Limb (tissue), 2 donors: ENCODE results near the gene HTR3C.
"Not testable (repeated sequence)": the region's sequence is repeated elsewhere in the genome, so short reads cannot be mapped to it uniquely, and the experiment has no call there.

Experiments
- DNase-seq, 2 donors: peaks; one replicate each; pipeline ENCODE4 v3.0.0-alpha.2; 2016; ENCODE audit errors: extremely low spot score in 2 of 2

HTR3C gene

DNA sequence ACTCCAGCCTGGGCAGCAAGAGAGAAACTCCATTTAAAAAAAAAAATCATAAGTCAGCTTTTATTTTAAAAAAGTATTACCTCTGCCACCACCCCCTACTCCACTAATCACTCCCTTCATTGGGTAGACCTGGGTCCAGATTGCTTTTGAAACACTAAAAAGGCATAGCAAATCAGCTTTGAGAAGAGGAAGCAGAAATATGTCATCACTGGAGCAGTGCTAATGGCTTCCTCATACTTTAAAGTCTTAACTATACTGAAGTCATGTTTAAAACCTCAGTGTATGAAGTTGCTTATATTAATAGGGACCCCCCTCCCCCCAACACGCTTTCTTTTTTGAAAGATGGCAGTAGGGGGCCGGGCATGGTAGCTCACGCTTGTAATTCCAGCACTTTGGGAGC is 22.3 kb upstream of the HTR3C start:
- DNase-seq, result no peak

DNA sequence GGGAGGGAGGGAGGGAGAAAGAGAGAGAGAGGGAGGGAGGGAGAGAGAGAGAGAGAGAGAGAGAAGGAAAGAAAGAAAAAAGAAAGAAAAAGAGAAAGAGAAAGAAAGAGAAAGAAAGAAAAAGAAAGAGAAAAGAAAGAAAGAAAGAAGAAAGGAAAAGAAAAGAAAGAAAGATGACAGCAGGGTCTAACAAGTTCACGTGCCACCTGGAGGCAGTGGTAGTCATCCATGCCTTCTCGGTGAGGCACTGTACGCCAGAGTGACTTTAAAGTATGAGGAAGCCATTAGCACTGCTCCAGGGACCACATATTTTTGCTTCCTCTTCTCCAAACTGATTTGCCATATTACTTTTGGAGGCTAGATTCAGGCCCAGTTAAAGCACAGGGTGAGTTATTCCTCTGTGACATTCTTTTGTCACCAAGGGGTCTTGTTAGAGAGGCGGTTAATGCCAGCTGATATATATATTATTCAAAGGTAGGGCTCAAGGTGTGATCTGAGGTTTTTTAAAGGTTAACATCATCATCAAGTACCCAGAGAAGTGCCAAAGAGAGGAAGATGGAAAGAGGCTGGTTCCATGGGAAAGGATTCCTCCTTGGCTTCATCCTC is 21.6 kb upstream of the HTR3C start, which contains the start of gene HTR3D:
Gene HTR3D, plus strand, starts transcription at position 556 of the 606 bp plus-strand sequence. Its CDS starts 0 bp downstream, at position 556.
- DNase-seq, result no peak

DNA sequence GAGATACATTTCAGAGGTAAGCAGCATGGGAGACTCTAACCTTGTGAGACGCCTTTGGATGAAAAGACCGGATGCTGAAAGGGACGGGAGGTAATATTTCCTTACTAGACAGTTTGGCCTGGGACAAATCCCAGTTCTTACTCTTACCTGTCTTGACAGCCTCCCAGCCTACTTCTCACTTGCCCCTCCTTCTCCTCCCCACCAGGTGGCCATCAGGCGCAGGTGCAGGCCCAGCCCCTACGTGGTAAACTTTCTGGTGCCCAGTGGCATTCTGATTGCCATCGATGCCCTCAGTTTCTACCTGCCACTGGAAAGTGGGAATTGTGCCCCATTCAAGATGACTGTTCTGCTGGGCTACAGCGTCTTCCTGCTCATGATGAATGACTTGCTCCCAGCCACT is 15.0 kb upstream of the HTR3C start:
- DNase-seq, result no peak

DNA sequence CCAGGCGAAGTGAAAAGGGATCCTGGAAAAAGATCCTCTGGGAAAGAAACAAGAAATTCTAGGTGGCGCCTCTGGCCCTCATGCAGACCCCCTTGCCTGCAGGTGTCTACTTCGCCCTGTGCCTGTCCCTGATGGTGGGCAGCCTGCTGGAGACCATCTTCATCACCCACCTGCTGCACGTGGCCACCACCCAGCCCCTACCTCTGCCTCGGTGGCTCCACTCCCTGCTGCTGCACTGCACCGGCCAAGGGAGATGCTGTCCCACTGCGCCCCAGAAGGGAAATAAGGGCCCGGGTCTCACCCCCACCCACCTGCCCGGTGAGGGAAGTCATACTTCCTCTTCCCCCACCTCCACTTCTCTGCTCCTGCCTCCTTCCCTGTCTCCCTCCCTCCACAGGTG is 14.5 kb upstream of the HTR3C start:
- not testable (repeated sequence) for DNase-seq

DNA sequence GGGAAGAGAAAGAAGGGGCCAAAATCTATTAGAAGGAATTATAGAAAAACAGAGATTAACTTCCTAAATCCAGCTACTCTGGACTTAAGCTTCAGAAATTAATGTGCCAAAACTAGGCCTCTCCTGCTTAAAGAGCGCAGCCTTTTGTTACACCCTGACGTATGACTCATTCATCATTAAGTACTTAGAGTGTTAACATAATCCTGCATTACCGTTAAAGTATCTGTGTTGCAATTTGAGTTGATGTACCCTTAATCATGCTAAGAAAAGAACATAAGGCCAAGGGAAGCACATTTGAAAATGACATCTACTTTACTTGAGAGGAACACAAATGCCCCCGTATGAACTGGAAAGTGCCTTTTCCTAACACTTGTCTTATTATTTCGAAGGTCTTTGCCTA is 13.4 kb upstream of the HTR3C start:
- DNase-seq, result no peak

GRCh38 chr3:184040010-184040409 is 12.8 kb upstream of the HTR3C start:
- no peak for DNase-seq

GRCh38 chr3:184042617-184043016 is 10.2 kb upstream of the HTR3C start:
- no peak for DNase-seq

GRCh38 chr3:184045995-184046394 is 6.9 kb upstream of the HTR3C start:
- no peak for DNase-seq

GRCh38 chr3:184050217-184050847 is 2.5 kb upstream of the HTR3C start:
- DNase-seq, result no peak

GRCh38 chr3:184058029-184058428 is 5.2 kb downstream of the HTR3C start:
- no peak for DNase-seq

DNA sequence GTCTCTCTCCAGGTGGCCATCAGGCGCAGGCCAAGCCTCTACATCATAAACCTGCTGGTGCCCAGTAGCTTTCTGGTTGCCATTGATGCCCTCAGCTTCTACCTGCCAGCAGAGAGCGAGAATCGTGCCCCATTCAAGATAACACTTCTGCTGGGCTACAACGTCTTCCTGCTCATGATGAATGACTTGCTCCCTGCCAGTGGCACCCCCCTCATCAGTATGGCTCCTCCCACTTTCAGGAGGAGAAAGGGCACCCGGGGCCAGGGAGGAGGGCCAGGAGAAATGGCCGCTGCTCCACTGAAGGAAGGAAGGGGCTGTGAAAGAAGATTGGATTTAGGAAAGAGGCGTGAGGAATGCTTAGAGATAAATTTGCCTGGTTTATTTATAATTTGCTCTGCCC is 6.6 kb downstream of the HTR3C start:
- DNase-seq, result no peak

GRCh38 chr3:184062637-184063036 is 9.8 kb downstream of the HTR3C start:
- no peak for DNase-seq

DNA sequence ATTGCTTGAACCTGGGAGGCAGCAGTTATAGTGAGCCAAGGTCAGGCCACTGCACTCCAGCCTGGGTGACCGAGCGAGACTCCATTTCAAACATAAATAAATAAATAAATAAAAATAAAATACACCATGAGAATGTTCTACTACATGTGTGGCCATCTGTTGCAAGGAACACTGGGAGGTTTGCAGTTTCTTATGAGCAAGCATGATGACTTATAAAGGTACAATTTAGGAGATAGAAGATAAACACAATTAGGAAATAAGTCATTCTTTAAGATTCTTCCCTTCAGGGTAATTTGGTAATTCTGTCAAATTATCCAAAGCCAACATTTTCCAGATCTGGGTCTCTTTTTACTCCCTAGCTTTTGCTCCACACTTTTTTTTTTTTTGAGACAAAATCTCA is 13.4 kb downstream of the HTR3C start:
- no peak for DNase-seq

DNA sequence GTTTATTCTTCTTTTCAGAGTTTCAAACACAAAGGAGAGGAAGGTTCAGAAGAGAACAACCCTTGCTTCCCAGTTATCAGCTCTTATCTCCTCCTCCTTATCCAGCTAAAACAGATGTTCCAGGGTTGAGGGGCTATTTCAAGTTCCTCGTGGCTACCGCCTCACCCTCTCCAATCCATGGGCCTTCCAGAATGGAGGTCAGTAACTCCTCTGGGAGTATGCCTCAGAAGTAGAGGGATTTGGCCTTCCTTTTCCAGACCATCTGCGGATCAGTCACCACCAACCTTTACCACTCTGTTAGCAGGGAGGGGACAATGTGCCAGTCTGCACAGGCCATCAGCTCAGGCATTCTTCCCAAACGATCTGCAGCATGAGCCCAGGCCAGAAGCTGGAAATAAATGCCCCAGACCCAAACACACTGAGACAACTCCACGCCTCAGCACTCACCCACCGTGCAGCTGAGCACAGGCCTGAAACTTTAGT is 14.8 kb downstream of the HTR3C start:
- no peak for DNase-seq

DNA sequence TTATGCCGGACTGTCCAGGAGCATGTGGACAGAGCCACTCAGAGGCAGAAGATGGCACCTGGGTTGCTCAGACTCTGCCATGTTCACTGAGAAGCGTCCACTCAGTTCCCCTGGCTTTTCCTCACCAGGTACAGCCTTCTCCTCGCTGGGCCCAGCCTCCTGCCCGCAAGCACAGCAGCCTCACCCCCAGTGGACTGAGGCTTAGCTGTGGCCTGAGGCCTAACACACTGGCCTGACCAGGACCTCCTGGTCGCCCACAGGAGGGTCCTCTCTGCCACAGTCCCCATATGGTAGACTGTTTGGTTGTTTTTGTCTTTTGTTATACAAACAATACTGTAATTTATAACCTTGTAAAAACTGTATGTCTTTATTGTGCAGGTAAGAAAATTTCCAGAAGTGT is 15.5 kb downstream of the HTR3C start:
- DNase-seq, result no peak

DNA sequence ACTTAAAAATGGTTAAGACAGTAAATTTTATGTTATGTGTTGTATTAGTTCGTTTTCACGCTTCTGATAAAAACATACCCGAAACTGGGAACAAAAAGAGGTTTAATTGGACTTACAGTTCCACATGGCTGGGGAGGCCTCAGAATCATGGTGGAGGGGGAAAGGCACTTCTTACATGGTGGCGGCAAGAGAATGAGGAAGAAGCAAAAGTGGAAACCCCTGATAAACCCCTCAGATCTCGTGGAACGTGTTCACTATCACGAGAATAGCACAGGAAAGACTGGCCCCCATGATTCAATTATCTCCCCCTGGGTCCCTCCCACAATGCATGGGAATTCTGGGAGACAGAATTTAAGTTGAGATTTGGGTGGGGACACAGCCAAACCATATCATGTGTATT is 18.3 kb downstream of the HTR3C start:
- not testable (repeated sequence) for DNase-seq

DNA sequence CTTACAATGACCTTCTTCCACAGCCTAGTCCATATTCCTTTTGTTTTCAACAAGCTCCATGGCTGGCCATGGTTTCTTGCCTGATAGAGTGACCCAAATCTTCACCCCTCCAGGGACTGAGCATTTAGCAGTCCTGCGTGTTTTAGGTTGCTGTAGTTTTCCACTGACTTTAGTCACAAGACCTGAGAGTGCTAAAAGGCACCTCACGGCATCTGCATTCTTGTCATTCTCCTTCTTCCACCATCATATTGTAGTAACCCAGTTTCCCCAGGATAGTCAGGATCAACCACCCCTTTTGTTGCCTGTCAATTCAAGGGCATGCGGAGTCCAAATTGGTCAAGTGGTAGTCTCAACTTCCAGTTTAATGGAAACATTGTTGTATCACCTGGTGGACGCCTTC is 20.8 kb downstream of the HTR3C start:
- DNase-seq, result no peak

- DNase-seq, result no peak
Observed at GRCh38 chr3:184075901-184076300, 23.1 kb downstream of the HTR3C start.

GRCh38 chr3:184077881-184078280 is 25.0 kb downstream of the HTR3C start:
- no peak for DNase-seq

- DNase-seq, result no peak
Observed at GRCh38 chr3:184078851-184079250, 26.0 kb downstream of the HTR3C start.

GRCh38 chr3:184081116-184081830 is 28.4 kb downstream of the HTR3C start:
- no peak for DNase-seq

DNA sequence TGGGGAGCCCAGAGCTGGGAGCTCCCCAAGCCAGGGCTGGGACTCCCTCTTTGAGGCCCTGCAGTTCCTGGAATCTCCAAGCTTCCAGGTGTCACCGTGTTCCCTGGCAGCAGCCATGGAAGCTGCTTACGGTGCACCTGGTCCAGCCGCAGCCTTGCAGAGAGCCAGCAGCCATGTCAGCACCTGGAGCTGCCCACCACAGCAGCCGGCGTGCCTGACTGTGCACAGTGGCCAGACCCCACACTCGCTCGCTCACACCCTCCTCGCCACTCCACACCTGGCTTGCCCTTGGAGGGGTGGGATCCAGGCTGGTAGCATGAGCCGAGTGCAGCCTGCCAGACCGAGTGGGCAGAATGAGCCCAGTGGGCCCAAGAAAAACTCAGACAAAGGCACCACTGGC is 29.2 kb downstream of the HTR3C start:
- DNase-seq, result no peak

- DNase-seq, result no peak
Observed at GRCh38 chr3:184082465-184082864, 29.6 kb downstream of the HTR3C start.
